SK-N-SH treated with all-trans-retinoic acid at 6 μM for 48 hours (cell line): ENCODE results near the gene SIGLEC5.

ENCODE experiments used
- CREB5 ChIP-seq: fragments of 250-450 bp; sonication (Bioruptor Pico); IDR thresholded peaks from 2 replicates; pipeline ENCODE4 v1.5.1; 2020; ENCODE audit warnings: low read depth, mild to moderate bottlenecking, moderate library complexity
- ISL1 ChIP-seq: fragments of 250-450 bp; sonication (Bioruptor Pico); IDR thresholded peaks from 2 replicates; pipeline ENCODE4 v2.1.2; 2022; ENCODE audit warnings: mild to moderate bottlenecking, moderate library complexity
- OSR1 ChIP-seq: fragments of 250-450 bp; sonication (Bioruptor Pico); IDR thresholded peaks from 2 replicates; pipeline ENCODE4 v1.8.0; 2022; ENCODE audit warnings: moderate library complexity, mild to moderate bottlenecking, inconsistent platforms
- PATZ1 ChIP-seq: fragments of 250-450 bp; sonication (Bioruptor Pico); IDR thresholded peaks from 2 replicates; pipeline ENCODE4 v1.8.0; 2020; ENCODE audit warnings: mild to moderate bottlenecking, moderate library complexity, borderline replicate concordance
- PPARA ChIP-seq: fragments of 250-450 bp; sonication (Bioruptor Pico); IDR thresholded peaks from 2 replicates; pipeline ENCODE4 v1.5.0; 2020; ENCODE audit warnings: mild to moderate bottlenecking, borderline replicate concordance
- RARB ChIP-seq: fragments of 250-450 bp; sonication (Bioruptor Pico); IDR thresholded peaks from 2 replicates; pipeline ENCODE4 v1.8.0; 2021; ENCODE audit warnings: mild to moderate bottlenecking, moderate library complexity
- TOX ChIP-seq: fragments of 250-450 bp; sonication (Bioruptor Pico); IDR thresholded peaks from 2 replicates; pipeline ENCODE4 v1.8.0; 2021; ENCODE audit warnings: mild to moderate bottlenecking, moderate library complexity, borderline replicate concordance
- TSHZ2 ChIP-seq: fragments of 250-450 bp; sonication (Bioruptor Pico); IDR thresholded peaks from 2 replicates; pipeline ENCODE4 v1.5.0; 2020; ENCODE audit warnings: mild to moderate bottlenecking, moderate library complexity
- ZC3H10 ChIP-seq: fragments of 250-450 bp; sonication (Bioruptor Pico); IDR thresholded peaks from 2 replicates; pipeline ENCODE4 v1.5.1; 2021; ENCODE audit warnings: mild to moderate bottlenecking, moderate library complexity
- ZFP30 ChIP-seq: fragments of 450-650 bp; formaldehyde crosslinking; IDR thresholded peaks from 2 replicates; pipeline ENCODE4 v1.5.0; 2022; ENCODE audit warnings: mild to moderate bottlenecking, moderate library complexity
- ZNF70 ChIP-seq: fragments of 450-650 bp; formaldehyde crosslinking; IDR thresholded peaks from 2 replicates; pipeline ENCODE4 v1.5.0; 2020; ENCODE audit warnings: mild to moderate bottlenecking, moderate library complexity

- TF ChIP-seq PATZ1 (no peak), RARB (CRISPR knock-in tag) (no peak), OSR1 (CRISPR knock-in tag) (no peak), ZFP30 (CRISPR knock-in tag) (no peak), CREB5 (CRISPR knock-in tag) (no peak), ISL1 (CRISPR knock-in tag) (no peak), PPARA (no peak), ZC3H10 (CRISPR knock-in tag) (no peak), TOX (CRISPR knock-in tag) (no peak), TSHZ2 (CRISPR knock-in tag) (no peak), ZNF70 (CRISPR knock-in tag) (no peak)
Measured at GRCh38 chr19:51587264-51588191, 42.7 kb downstream of the SIGLEC5 start.
